ENCODE measurements around the gene TMEM151B.

Gene TMEM151B

GRCh38 chr6:44272999-44273566, 2.8 kb downstream of the TMEM151B start:
- TF ChIP-seq, protein P1, sequence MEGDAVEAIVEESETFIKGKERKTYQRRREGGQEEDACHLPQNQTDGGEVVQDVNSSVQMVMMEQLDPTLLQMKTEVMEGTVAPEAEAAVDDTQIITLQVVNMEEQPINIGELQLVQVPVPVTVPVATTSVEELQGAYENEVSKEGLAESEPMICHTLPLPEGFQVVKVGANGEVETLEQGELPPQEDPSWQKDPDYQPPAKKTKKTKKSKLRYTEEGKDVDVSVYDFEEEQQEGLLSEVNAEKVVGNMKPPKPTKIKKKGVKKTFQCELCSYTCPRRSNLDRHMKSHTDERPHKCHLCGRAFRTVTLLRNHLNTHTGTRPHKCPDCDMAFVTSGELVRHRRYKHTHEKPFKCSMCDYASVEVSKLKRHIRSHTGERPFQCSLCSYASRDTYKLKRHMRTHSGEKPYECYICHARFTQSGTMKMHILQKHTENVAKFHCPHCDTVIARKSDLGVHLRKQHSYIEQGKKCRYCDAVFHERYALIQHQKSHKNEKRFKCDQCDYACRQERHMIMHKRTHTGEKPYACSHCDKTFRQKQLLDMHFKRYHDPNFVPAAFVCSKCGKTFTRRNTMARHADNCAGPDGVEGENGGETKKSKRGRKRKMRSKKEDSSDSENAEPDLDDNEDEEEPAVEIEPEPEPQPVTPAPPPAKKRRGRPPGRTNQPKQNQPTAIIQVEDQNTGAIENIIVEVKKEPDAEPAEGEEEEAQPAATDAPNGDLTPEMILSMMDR (IDR thresholded peaks at IDR 0.05; ENCODE audit: low read depth, low read length), result no peak

DNA sequence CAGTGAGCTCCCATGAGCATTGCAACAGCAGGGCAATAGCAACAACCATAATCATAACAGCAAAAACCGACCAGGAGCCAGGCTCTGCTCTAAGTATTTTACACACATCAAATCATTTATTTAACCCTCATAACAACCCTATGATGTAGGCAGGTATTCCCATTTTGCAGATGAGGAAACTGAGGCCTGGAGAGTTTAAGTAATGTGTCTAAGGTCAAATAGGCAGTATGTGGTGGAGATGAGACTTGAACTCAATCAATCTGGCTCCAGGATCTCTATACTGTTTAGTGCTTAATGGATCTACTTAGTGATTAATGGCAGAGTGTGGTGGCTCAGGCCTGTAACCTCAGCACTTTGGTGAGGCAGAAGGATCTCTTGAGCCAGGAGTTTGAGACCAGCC, 3.4 kb downstream of the TMEM151B start:
- TF ChIP-seq, protein P1 (IDR thresholded peaks at IDR 0.05; ENCODE audit: low read depth, low read length), result no peak
- no peak for DNase-seq (ENCODE audit: extremely low read depth, low read depth)

More at GRCh38 chr6:44272999-44273566, 2.8 kb downstream of the TMEM151B start:
- no peak for DNase-seq (ENCODE audit: extremely low read depth, low read depth)

- DNase-seq (ENCODE audit: extremely low read depth, low read depth), result no peak
- TF ChIP-seq, protein P1 (IDR thresholded peaks at IDR 0.05; ENCODE audit: low read depth, low read length), result no peak
Observed at GRCh38 chr6:44275271-44275748, 5.1 kb downstream of the TMEM151B start.

DNA sequence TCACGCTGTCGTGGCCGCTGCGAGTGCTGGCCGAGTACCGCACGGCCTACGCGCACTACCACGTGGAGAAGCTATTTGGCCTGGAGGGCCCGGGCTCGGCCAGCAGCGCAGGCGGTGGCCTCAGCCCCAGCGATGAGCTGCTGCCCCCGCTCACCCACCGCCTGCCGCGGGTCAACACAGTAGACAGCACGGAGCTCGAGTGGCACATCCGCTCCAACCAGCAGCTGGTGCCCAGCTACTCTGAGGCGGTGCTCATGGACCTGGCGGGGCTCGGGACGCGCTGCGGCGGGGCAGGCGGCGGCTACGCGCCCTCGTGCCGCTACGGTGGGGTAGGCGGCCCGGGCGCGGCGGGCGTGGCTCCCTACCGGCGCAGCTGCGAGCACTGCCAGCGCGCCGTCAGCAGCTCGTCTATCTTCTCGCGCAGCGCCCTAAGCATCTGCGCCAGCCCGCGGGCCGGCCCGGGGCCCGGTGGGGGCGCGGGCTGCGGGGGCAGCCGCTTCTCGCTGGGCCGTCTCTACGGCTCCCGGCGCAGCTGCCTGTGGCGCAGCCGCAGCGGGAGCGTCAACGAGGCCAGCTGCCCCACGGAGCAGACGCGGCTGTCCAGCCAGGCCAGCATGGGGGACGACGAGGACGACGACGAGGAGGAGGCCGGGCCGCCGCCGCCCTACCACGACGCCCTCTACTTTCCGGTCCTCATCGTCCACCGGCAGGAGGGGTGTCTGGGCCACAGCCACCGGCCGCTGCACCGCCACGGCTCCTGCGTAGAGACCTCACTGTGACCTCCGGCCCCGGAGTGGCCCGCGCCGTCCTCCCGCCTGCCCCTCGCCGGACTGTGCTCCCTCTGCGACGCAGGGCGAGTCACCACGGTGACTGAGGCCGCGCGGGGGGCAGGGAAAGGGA, 5.7 kb downstream of the TMEM151B start:
- TF ChIP-seq, protein P1 (IDR thresholded peaks at IDR 0.05; ENCODE audit: low read depth, low read length), result no peak

GRCh38 chr6:44276667-44277640, 6.7 kb downstream of the TMEM151B start:
- TF ChIP-seq, protein P1 (IDR thresholded peaks at IDR 0.05; ENCODE audit: low read depth, low read length), result no peak
- no peak for DNase-seq (ENCODE audit: extremely low read depth, low read depth)

More for the DNA sequence above, 5.7 kb downstream of the TMEM151B start:
- DNase-seq (ENCODE audit: extremely low read depth, low read depth), result no peak

DNA sequence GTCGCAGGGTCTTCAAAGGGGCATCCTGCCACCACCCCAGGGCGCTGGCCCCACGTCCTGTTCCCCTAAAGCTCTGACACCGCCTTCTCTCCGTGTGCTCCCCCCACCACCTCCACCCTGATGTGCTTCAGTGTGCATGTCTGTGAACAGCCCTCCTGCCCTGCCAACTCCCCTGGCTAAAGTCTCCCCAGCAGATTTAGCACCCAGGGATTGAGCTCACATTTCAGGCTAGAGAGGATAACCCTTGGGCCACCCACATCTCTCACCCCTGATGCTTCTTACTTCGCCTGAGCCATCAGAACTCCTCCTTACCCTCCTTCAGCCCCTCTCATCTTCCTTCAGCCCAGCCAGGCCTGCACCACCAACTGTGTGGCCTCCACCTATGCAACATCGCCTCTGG, 7.5 kb downstream of the TMEM151B start:
- no peak for DNase-seq (ENCODE audit: extremely low read depth, low read depth)
- TF ChIP-seq, protein P1 (IDR thresholded peaks at IDR 0.05; ENCODE audit: low read depth, low read length), result no peak
